Panc1 (cell line): ENCODE measurements around the gene PRPF18.

Experiments used
- CTCF ChIP-seq: fragments of 450-650 bp; IDR thresholded peaks from 2 replicates; pipeline ENCODE4 v1.5.1; 2017; ENCODE audit warnings: mild to moderate bottlenecking
- POLR2AphosphoS5 ChIP-seq: IDR thresholded peaks from 2 replicates; pipeline ENCODE4 v1.6.1; 2012; ENCODE audit warnings: mild to moderate bottlenecking, low read depth, low read length, moderate library complexity

GRCh38 chr10:13651969-13652720, 65.4 kb downstream of the PRPF18 start:
- TF ChIP-seq CTCF (no peak), POLR2AphosphoS5 (no peak)
